ENCODE measurements around the gene ATG7.
A peak's percentile ranks its signal among the peaks of the same experiment; 100 is the strongest.

ATG7 gene, protein sequence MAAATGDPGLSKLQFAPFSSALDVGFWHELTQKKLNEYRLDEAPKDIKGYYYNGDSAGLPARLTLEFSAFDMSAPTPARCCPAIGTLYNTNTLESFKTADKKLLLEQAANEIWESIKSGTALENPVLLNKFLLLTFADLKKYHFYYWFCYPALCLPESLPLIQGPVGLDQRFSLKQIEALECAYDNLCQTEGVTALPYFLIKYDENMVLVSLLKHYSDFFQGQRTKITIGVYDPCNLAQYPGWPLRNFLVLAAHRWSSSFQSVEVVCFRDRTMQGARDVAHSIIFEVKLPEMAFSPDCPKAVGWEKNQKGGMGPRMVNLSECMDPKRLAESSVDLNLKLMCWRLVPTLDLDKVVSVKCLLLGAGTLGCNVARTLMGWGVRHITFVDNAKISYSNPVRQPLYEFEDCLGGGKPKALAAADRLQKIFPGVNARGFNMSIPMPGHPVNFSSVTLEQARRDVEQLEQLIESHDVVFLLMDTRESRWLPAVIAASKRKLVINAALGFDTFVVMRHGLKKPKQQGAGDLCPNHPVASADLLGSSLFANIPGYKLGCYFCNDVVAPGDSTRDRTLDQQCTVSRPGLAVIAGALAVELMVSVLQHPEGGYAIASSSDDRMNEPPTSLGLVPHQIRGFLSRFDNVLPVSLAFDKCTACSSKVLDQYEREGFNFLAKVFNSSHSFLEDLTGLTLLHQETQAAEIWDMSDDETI

DNA sequence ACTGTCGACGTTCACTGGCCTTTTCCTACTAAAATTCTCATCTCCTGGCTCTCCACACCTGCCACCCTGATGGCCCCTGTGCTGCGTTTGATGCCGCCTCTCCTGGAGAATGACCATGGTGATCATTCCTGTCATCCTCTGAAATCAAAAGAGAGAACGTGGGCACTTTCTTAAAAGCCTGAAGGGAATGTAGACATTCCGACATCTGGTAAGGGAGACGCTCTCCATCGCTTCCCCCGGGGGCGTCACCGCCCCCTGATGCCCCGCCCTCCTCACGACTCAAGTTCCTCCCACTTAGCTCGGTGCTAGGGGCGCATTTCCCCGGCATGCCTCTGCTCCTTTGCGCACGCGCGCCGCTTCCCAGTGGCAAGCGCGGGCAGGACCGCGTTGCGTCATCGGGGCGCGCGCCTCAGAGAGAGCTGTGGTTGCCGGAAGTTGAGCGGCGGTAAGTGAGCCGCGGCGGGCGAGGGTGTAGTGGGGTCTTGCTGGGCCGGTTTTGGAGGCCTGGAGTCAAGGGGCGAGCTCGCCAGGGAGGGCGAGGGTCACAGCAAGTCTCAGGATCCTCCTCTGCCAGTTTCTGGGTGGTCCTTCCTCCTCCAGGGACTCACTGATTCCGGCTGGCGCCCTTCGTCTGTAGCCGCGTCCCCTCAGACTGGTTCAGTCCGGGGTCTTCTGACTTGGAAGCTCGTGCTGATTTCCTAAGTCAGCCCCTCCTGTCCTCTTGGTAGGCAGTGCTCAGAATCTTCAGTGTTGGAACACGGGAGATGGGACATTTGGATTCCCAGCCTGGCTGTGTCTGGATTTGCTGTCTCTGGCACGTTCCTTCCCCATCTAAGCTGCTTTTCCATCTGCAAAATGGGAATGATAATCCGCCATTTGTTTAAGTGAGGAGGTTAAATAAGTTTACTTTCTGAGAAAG is at the start of gene ATG7:
Gene ATG7 (plus strand): TSS at position 412 of the 919 bp plus-strand sequence. CDS start 26,299 bp downstream, outside the sequence.
- TF ChIP-seq, protein P1, sequence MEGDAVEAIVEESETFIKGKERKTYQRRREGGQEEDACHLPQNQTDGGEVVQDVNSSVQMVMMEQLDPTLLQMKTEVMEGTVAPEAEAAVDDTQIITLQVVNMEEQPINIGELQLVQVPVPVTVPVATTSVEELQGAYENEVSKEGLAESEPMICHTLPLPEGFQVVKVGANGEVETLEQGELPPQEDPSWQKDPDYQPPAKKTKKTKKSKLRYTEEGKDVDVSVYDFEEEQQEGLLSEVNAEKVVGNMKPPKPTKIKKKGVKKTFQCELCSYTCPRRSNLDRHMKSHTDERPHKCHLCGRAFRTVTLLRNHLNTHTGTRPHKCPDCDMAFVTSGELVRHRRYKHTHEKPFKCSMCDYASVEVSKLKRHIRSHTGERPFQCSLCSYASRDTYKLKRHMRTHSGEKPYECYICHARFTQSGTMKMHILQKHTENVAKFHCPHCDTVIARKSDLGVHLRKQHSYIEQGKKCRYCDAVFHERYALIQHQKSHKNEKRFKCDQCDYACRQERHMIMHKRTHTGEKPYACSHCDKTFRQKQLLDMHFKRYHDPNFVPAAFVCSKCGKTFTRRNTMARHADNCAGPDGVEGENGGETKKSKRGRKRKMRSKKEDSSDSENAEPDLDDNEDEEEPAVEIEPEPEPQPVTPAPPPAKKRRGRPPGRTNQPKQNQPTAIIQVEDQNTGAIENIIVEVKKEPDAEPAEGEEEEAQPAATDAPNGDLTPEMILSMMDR (IDR thresholded peaks at IDR 0.05; ENCODE audit: low read depth, low read length, missing control alignments), result no peak
- H3K36me3 ChIP-seq (replicated peaks), result no peaks in the 10 kb centered on the region
- DNase-seq, result peak; percentile 94
- H3K27me3 ChIP-seq (replicated peaks), result no peaks in the 10 kb centered on the region
- in situ Hi-C loops (cut with HindIII; ENCODE audit: low pct_ligation_motif_present, low sequenced_read_pairs), result no loop called here
- peak within 1 kb of the TSS; percentile 97 for H3K4me3 ChIP-seq (ENCODE audit: low read depth, low read length)
- peak within 1 kb of the TSS; percentile 87 for H3K27ac ChIP-seq

DNA sequence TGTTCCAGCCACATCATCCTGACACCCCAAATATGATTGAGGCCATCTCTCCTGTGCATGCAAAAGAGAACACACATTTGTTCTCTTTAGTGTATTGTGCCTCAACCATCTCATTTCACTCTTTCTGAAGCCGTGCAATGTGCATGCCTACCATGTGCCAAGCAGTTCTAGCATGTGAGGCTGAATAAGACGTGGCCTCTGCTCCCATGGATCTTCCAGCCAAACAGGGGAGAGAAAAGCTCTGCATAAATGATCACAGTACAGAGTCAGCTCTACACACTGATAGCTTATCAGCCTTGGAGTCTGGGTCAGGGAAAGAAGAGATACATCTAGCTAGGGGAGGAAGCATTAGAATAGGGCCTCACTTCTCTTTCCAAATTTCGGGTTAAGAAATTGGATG is 48.2 kb upstream of the ATG7 start:
- Histone ChIP-seq H3K27ac (no peak overlapping the region), H3K4me3 (ENCODE audit: low read depth, low read length) (no peak overlapping the region), H3K27me3 (replicated peaks) (no peaks in the 10 kb centered on the region), H3K36me3 (replicated peaks) (no peaks in the 10 kb centered on the region)
- TF ChIP-seq, protein P1 (IDR thresholded peaks at IDR 0.05; ENCODE audit: low read depth, low read length, missing control alignments), result no peak
- no peak for DNase-seq
- in situ Hi-C loops (cut with HindIII; ENCODE audit: low pct_ligation_motif_present, low sequenced_read_pairs), result no loop called here

DNA sequence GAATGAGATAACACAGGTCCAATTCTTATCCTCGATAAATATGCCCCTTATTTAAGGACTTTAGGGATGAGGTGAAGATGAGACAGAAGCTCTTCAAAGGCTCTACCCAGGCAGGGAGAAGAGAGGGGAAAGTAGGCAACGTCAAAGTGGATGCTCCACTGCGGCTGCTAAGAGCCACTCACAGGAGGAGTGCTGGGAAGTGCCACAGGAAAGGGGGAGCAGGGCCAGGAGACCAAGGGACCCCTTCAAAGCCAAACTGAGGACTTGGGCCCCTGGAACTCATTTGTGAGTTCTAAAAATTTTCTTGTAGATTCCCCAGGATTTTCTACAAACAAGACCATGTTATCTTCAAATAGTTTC is 47.3 kb upstream of the ATG7 start:
- peak overlapping the region; percentile 53 for H3K4me3 ChIP-seq (ENCODE audit: low read depth, low read length)
- in situ Hi-C loops (cut with HindIII; ENCODE audit: low pct_ligation_motif_present, low sequenced_read_pairs), result no loop called here

DNA sequence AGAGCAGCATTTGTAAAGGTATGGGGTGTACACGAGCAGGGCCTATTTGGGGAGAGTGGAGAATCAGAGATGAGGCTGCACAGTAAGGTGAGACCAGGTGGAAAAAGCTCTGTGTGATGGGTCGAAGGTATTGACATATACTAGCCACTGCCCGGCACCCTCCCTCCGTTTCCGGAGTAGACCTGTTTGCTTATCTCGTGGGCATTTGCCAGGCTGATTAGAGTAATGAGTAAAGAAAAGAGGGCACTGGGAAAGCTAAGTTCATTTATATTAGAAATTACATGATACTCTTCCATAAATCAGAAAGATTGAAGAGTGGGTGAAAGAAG is 46.2 kb upstream of the ATG7 start:
- Histone ChIP-seq H3K27ac (peak overlapping the region; percentile 98), H3K36me3 (replicated peaks) (no peaks in the 10 kb centered on the region), H3K27me3 (replicated peaks) (no peaks in the 10 kb centered on the region), H3K4me3 (ENCODE audit: low read depth, low read length) (peak overlapping the region; percentile 53)
- no peak for DNase-seq
- TF ChIP-seq, protein P1 (IDR thresholded peaks at IDR 0.05; ENCODE audit: low read depth, low read length, missing control alignments), result no peak
- in situ Hi-C loops (cut with HindIII; ENCODE audit: low pct_ligation_motif_present, low sequenced_read_pairs), result no loop called here

More for the DNA sequence above, 47.3 kb upstream of the ATG7 start:
- H3K27ac ChIP-seq, result peak overlapping the region; percentile 98
- no peak for DNase-seq
- H3K27me3 ChIP-seq (replicated peaks), result no peaks in the 10 kb centered on the region
- H3K36me3 ChIP-seq (replicated peaks), result no peaks in the 10 kb centered on the region
- TF ChIP-seq, protein P1 (IDR thresholded peaks at IDR 0.05; ENCODE audit: low read depth, low read length, missing control alignments), result no peak

DNA sequence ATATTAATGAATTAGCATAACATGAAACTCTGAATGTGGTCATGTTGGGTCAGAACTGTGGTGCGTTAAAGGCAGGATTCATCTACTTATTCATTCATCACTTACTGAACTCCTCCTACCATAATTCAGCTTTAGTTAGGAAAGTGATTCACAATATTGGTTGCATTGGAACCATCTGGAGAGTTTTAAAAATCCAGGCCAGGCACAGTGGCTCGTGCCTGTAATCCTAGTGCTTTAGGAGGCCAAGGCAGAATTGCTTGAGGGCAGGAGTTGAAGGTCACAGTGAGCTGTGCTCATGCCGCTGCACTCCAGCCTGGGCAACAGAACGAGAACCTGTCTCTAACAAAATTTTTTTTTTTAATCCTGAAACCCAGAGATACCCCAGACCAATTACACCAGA is 44.2 kb upstream of the ATG7 start:
- Histone ChIP-seq H3K27ac (no peak overlapping the region), H3K4me3 (ENCODE audit: low read depth, low read length) (no peak overlapping the region), H3K36me3 (replicated peaks) (no peaks in the 10 kb centered on the region), H3K27me3 (replicated peaks) (no peaks in the 10 kb centered on the region)
- in situ Hi-C loops (cut with HindIII; ENCODE audit: low pct_ligation_motif_present, low sequenced_read_pairs), result no loop called here
- TF ChIP-seq, protein P1 (IDR thresholded peaks at IDR 0.05; ENCODE audit: low read depth, low read length, missing control alignments), result no peak
- DNase-seq, result no peak
